Measurements from ENCODE around the gene TIGD3. TPM values are rescaled to one million over a fixed set of nuclear protein-coding genes. Genes with fewer than 3 reads are reported as not detected.

Gene TIGD3
- total RNA-seq, 4 donors from 2014 or later: 0.27 to 0.67 TPM; not detected in 2

GRCh38 chr11:65398362-65398910 lies 43.9 kb downstream of the TIGD3 start:
- Histone ChIP-seq H3K27me3 (no peaks in the 10 kb centered on the region), H3K4me3 (no peak overlapping the region), H3K27ac (no peak overlapping the region), H3K9me3 (no peaks in the 10 kb centered on the region), H3K36me3 (peaks cover 0 to 94% of the 10 kb centered on the region in 2 donors), H3K4me1 (peaks cover 0 to 2% (median 0%) of the 10 kb centered on the region in 3 donors)
- WGBS, 2 donors (ENCODE audit: low coverage in 1 of 2): 69 to 100% methylated on average over 1 to 4 of the region's 16 CpGs
- ATAC-seq: no peak
- TF ChIP-seq POLR2A (IDR thresholded peaks at IDR 0.05) (no peak), POLR2AphosphoS5 (IDR thresholded peaks at IDR 0.05) (no peak), EP300 (IDR thresholded peaks at IDR 0.05) (no peak), CTCF (IDR thresholded peaks at IDR 0.05) (no peak)

GRCh38 chr11:65399249-65399648 lies 44.7 kb downstream of the TIGD3 start:
- Histone ChIP-seq H3K4me1 (peaks cover 0 to 10% (median 0%) of the 10 kb centered on the region in 3 donors), H3K36me3 (peaks cover 0 to 94% of the 10 kb centered on the region in 2 donors), H3K9me3 (no peaks in the 10 kb centered on the region), H3K27me3 (no peaks in the 10 kb centered on the region), H3K4me3 (no peak overlapping the region), H3K27ac (no peak overlapping the region)
- no peak for ATAC-seq
- no peak for TF ChIP-seq CTCF (IDR thresholded peaks at IDR 0.05)
- no peak for TF ChIP-seq EP300 (IDR thresholded peaks at IDR 0.05)
- no peak for TF ChIP-seq POLR2AphosphoS5 (IDR thresholded peaks at IDR 0.05)
- no peak for TF ChIP-seq POLR2A (IDR thresholded peaks at IDR 0.05)
- 84 to 97% methylated on average over 7 to 10 of the region's 13 CpGs for WGBS, 2 donors (ENCODE audit: low coverage in 1 of 2)

GRCh38 chr11:65399845-65400244 lies 45.3 kb downstream of the TIGD3 start:
- ATAC-seq: no peak
- H3K4me1 ChIP-seq: peaks cover 0 to 16% (median 0%) of the 10 kb centered on the region in 3 donors
- no peak overlapping the region for H3K27ac ChIP-seq
- H3K36me3 ChIP-seq: peaks cover 0 to 94% of the 10 kb centered on the region in 2 donors
- no CpG with 5 or more reads among the region's 10 CpGs for WGBS, 2 donors (ENCODE audit: low coverage in 1 of 2)
- no peaks in the 10 kb centered on the region for H3K27me3 ChIP-seq
- no peak overlapping the region for H3K4me3 ChIP-seq
- H3K9me3 ChIP-seq: no peaks in the 10 kb centered on the region
- no peak for TF ChIP-seq EP300 (IDR thresholded peaks at IDR 0.05)

GRCh38 chr11:65400307-65401072 lies 45.9 kb downstream of the TIGD3 start:
- no peak for ATAC-seq
- no peak overlapping the region for H3K27ac ChIP-seq
- H3K9me3 ChIP-seq: no peaks in the 10 kb centered on the region
- TF ChIP-seq EP300 (IDR thresholded peaks at IDR 0.05) (no peak), POLR2AphosphoS5 (IDR thresholded peaks at IDR 0.05) (no peak), CTCF (IDR thresholded peaks at IDR 0.05) (no peak), POLR2A (IDR thresholded peaks at IDR 0.05) (no peak)
- peaks cover 0 to 16% (median 0%) of the 10 kb centered on the region in 3 donors for H3K4me1 ChIP-seq
- H3K36me3 ChIP-seq: peaks cover 0 to 94% of the 10 kb centered on the region in 2 donors
- 70% methylated on average over 2 of the region's 17 CpGs; no CpG with 5 or more reads in 1 of the 2 donors for WGBS, 2 donors (ENCODE audit: low coverage in 1 of 2)
- H3K27me3 ChIP-seq: no peaks in the 10 kb centered on the region
- H3K4me3 ChIP-seq: no peak overlapping the region

- no peak overlapping the region for H3K4me3 ChIP-seq
- H3K9me3 ChIP-seq: no peaks in the 10 kb centered on the region
- H3K27ac ChIP-seq: peak overlapping the region in 1 of 4 donors; percentile 33
- H3K4me1 ChIP-seq: peaks cover 0 to 16% (median 0%) of the 10 kb centered on the region in 3 donors
- peaks cover 0 to 94% of the 10 kb centered on the region in 2 donors for H3K36me3 ChIP-seq
- ATAC-seq: no peak
- no peaks in the 10 kb centered on the region for H3K27me3 ChIP-seq
- TF ChIP-seq CTCF (IDR thresholded peaks at IDR 0.05) (no peak), EP300 (IDR thresholded peaks at IDR 0.05) (no peak), POLR2A (IDR thresholded peaks at IDR 0.05) (no peak), POLR2AphosphoS5 (IDR thresholded peaks at IDR 0.05) (no peak)
- WGBS, 2 donors (ENCODE audit: low coverage in 1 of 2): 75 to 77% methylated on average over 8 to 11 of the region's 16 CpGs
Measured at GRCh38 chr11:65401073-65401802, 46.7 kb downstream of the TIGD3 start.

Data from gastroesophageal sphincter (tissue), 4 donors.